HG03060 (cell line): ENCODE data around the gene CENPS.
A peak's percentile ranks its signal among the peaks of the same experiment; 100 is the strongest.
"Not testable (repeated sequence)": the region's sequence is repeated elsewhere in the genome, so short reads cannot be mapped to it uniquely, and the experiment has no call there.

Source experiments
- ATAC-seq: cut with Tn5 transposase; IDR thresholded peaks from one replicate; pipeline ENCODE4 v1.9.1; 2021; ENCODE audit warnings: low read depth, moderate number of reproducible peaks; ENCODE audit not compliant: unreplicated experiment

CENPS gene

DNA sequence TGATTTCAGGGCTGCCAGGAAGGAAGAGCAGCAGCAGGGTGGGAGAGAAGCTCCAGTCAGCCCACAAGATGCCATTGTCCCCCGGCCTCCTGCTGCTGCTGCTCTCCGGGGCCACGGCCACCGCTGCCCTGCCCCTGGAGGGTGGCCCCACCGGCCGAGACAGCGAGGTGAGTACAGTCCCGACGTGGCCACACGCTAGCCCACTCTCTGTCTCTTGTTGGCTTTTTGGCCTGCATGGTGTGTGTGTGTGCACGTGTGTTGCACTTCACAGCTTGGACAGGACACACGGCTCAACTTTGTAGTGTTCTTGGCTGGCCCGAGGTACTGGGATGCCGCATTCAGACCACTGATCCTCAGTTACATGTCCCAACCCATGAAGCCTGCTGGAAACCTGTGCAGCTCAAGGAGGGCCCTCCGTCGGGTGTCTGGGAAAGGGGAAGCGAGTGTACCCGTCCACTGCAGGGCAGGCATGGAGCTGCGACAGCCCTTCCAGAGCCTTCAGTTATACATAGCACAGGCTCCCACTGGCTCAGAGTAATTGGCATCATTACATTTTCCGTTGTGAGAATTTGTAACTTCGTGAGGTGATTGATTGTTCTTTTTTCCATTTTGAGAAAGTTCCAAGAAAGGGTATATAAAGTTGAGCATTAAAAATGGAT lies 20.1 kb downstream of the CENPS start:
- ATAC-seq, result no peak

DNA sequence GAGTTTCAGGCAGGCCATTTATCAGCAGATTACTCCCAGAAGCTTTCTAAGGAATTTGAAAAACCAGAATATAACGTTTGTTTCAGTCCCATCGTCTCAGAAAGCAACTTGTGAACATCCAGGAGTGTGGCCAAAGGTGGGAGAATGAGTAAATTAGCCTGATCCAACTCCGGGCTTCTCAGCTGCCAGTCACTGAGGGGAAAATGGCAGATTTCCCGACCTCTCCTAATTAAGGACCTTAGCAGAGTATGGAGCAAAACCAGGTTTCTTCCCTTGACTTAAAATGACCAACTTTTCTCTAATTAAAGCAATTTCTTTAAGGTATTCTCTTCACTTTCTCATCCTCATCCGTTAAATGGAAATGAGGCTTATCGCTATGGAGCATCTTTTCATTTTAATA lies 20.6 kb downstream of the CENPS start:
- ATAC-seq, result no peak

DNA sequence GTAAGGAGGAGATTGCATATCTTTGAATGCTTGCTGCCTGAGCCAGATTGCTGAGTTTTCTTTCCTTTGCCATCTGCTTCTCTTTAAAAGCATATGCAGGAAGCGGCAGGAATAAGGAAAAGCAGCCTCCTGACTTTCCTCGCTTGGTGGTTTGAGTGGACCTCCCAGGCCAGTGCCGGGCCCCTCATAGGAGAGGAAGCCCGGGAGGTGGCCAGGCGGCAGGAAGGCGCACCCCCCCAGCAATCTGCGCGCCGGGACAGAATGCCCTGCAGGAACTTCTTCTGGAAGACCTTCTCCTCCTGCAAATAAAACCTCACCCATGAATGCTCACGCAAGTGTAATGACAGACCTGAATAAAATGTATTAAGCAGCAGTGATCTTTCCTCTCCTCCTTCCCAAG lies 21.1 kb downstream of the CENPS start:
- ATAC-seq, result no peak

DNA sequence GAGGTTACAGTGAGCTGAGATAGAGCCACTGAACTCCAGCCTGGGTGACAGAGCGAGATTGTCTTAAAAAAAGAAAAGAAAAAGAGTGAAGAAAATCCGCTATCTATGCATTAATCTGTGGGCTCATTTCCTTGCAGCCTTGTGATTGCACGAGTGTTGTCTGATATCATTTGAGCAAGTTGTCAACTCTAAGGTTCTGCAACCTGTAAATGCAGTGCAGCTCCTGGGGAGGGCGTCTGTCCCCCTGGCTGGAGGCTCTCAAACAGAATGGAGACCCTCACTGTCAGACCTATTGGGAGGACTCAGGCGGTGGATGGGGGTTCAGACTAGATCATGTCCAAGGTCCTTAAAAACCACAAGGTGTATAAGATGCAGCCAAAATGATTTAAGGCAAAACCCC lies 25.8 kb downstream of the CENPS start:
- ATAC-seq, result no peak

DNA sequence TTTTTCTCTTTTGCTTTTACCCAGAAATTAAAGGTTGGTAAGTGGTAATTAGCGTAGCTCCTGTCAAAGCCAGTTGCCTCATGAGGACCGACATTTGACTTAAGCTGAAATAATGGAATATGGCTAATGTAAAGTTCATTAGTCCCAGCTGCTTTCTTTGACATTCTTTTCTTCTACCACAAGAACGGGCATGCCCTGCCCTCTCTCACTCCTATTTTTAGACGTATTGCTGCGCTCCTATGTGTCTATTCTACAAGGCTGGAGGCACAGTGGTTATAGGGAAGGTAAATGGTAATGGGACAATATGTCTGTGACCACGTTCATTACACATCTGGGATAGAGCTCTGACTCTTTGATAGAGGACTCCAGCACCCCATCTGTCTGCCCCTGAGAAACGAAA lies 26.4 kb downstream of the CENPS start:
- no peak for ATAC-seq

DNA sequence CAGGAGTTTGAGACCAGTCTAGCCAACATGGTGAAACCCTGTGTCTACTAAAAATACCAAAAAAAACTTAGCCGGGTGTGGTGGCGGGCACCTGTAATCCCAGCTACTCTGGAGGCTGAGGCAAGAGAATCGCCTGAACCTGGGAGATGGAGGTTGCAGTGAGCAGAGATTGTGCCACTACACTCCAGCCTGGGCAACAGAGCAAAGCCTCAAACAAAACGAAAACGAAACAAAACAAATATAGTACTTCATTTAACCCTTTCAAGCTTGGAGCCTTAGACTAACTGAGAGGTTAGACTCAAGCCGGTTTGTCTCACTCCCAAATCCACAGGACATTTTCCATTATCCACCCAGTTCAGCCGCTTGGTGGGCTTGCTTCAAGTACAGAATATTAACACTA lies 27.2 kb downstream of the CENPS start:
- not testable (repeated sequence) for ATAC-seq

DNA sequence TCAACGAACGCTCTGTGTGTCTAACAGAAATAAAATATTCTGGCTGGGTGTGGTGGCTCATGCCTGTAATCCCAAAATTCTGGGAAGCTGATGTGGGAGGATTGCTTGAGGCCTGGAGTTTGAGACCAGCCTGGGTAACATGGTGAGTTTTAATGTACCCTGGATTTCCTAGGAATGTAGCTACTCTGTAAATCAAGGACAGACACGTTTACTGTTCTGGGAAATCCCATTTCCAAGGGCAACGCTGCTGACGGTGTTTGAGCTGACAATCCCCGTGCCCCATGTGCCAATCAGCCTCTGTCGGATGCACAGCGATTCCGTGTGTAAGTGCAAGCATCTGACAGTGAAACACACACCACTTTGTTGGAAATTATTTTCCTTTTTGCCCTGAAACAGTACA lies 27.6 kb downstream of the CENPS start:
- no peak for ATAC-seq

DNA sequence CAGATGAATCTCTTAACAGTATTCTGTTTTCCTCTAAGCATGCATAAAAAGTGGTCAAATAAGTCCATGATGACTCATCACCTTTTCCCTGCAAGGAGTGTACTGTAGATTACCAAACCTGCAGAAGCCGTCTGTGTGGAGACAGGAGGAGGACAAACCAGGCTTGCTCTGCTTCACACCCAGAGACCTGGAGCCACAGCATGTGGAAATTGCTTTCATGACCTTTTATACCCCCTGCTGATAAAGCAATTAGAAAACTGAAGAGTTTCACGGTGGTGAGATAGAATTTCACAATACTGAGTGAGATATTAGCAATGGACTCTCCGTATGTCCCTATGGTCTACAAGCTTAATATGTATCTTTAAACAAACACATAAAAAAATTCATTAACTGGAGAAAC lies 29.0 kb downstream of the CENPS start:
- no peak for ATAC-seq

DNA sequence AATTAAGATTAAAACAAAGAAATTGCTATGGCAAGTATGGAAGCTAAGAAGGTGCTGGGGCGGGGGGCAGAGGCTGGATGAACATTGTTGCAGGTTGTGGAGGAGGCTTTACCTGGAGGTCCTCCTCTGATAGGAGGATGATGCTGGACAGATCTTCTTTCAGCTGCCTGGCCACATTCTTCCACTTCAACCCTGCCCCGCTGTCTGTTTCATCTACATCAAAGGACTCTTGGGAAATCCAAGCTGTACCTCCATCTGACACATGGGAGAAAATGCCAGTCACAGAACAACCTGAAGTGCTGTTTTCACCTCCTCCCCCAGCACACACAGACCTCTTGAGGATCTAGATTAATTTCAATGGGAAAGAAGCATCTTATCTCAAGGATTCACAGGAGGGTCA lies 36.8 kb downstream of the CENPS start:
- ATAC-seq, result no peak

DNA sequence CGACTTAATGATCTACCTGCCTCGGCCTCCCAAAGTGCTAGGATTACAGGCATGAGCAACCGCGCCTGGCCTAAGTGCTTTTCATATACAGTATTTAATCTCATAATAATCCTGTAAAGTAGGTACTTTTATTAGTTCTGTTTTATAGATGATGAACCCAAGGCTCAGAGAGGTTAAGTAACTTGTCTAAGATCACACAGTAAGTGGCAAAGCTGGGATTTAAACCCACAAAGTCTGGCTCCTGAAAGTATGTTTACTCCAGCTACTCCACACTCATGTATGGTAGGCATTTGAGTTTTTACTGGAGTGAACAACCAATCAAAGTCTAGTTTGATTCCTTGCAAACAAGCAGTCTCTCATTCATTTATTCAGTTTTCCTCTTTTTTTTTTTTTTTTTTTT lies 39.8 kb downstream of the CENPS start:
- ATAC-seq, result no peak

DNA sequence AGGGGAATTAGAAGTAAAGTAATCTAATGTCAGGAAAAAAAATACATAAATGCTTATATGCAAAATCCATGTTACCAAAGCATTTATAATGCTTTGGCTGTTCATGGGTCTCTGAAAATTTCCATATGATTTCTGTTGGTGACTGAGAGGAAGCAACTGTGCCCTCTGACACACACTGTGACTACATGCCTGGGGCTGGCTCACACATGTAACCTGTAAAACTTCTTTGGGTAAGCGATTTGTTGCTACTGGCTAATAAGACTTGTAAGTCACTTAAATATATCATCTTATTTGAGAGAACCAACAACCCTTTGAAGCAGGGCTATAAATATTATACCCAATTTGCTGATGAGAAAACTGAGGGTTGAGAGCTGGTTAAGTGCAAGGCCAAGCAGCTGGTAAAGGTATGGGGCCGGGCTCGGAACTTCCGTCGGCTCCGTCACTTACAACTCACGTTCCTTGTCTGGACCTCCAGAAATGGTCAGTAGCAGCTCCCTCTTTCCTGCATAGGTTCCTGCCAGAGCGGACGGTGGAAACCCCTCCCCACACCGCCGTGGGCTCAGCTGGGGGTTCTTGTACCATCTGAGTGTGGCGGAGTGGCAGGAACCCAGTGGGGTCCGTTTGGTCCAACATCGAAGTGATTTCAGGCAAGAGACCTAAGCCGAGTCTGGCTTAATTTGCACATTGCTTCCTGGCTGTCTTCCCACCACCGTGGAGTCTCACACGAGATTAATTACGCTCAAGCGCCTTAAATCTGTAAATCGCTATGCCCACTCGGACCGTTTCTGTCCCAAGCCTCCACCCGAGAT lies 41.4 kb downstream of the CENPS start:
- no peak for ATAC-seq

DNA sequence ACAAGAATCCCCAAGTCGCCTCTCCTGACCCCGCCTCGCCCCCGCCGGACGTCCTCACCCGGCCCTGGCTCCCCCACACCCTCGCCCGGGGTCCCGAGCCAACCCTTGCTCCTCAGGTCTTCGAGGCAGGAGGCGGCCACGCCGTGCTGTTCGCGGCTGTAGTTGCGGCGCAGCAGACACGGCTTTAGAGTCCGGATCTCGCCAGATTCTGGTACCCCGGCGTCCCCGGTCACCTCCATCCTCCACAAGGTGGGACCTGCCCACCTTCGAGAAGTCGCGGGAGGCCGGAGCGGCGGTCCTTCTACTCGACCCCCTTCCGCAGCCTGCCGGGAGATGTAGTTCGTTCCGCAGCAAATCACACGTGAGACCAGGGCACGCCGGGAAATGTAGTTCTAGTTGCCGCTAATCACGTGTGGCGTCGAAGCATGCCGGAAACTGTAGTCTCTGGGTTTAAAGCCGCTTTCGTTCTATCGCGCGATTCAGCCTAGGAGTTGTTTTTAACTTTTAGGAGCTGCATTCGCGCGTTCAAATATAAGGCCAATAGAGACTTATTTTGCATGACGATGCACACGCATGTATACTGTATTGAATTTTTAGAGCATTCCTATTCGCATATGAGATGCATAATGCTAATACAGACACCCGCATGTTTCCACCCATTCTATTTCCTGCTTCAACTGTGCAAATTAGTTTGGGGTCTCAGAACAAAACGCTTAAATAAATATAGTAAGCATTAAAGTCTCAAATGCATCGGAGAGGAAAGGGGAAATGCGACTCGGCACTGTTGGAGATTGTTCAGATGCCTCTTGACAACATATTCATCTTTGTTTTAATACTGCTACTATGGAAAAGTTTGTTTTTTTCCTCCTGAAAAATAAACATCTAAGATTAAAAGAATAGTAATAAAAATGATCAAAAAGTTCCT lies 42.2 kb downstream of the CENPS start, which contains the start of gene DFFA:
Gene DFFA, minus strand, starts transcription at position 310 of the 925 bp plus-strand sequence. Its CDS starts 71 bp downstream, at position 239.
- ATAC-seq, result peak; percentile 83

DNA sequence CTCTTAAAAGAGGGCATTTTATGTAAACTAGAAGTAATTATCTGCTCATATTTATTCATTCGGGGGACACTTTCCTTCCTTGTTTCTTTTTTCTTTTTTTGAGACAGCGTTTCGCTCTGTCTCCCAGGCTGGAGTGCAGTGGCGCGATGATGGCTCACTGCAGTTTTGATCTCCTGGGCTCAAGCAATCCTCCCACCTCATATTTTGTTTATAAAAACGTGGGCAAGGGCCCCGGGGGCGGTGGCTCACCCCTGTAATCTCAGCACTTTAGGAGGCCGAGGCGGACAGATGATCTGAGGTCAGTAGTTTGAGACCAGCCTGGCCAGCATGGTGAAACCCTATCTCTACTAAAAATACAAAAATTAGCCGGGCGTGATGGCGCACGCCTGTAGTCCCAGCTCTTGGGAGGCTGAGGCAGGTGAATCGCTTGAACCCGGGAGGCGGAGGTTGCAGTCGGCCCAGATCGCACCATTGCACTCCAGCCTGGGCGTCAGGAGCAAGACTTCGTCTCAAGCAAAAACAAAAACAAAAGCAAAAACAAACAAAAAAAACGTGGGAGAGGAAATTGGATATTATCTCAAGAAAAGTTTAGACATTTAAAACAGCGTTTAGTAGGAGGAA lies 43.0 kb downstream of the CENPS start:
- no peak for ATAC-seq

DNA sequence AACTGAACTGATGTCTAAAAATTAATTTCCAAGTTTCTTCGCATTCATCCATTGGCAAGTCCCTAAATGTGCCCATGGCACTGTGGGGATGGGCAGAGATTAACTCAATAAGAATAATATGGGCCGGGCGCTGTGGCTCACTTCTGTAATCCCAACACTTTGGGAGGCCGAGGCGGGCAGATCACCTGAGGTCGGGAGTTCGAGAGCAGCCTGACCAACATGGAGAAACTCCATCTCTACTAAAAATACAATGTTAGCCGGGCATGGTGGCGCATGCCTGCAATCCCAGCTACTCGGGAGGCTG lies 44.0 kb downstream of the CENPS start:
- not testable (repeated sequence) for ATAC-seq

DNA sequence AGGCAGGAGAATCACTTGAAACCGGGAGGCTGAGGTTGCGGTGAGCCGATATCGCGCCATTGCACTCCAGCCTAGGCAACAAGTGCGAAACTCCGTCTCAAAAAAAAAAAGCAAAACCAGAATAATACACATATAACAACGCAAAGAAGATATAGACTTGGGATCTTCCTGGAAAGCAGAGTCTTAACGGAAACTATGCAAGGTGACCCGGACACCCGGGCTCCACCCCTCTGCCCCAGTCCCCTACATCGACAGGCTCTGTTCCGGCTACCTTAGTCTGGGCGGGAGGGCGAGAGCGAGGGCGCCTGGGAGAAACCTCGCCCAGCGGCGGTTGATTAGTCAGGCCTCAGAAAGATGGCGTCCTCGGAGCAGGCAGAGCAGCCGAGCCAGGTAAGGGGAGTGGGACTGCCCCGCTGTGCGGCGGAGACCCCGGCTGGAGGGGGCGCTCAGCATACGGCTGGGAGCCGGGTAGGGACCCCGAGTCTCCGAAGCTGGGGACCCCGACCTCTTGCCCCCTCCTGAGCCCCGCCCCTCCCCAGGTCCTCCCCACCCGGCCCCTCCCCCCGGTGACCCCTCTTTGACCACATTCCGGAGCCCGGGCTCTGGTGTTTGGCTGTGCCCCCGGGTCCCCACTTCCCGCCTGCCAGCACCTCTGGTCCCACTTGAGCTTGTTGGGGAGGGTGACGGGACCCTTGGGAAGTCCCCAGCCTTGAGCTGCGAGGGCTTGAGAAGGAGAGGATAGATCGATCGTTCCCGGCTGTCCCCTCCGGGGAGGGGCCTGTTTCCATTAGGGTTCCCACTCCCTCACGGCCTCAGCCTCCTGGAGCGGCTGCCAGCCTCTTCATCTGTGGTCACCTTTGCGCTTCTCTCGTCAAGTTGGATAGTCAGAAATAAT lies 44.6 kb downstream of the CENPS start, which contains the start of gene PEX14:
Gene PEX14, plus strand, starts transcription at position 338 of the 895 bp plus-strand sequence. Its CDS starts 17 bp downstream, at position 355.
- no peak for ATAC-seq

DNA sequence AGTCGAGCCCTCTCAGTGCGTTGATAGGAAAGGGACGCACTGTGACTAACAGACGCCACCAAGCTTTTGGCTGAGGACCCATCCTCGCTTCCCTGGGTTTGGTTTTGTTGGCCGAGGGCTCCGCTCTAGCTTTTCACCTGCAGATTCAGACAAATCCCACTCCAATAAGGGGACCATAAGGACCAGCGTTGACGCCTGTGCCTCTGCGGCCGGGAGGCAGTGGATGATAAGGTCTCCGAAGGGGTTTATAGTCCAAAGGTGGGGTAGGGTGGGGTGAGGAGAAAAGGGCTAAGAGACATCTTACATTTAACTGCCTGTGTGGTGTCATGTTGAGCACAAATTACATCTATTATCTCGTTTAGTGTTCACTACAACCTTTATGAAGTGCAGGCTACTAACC lies 45.3 kb downstream of the CENPS start:
- no peak for ATAC-seq

DNA sequence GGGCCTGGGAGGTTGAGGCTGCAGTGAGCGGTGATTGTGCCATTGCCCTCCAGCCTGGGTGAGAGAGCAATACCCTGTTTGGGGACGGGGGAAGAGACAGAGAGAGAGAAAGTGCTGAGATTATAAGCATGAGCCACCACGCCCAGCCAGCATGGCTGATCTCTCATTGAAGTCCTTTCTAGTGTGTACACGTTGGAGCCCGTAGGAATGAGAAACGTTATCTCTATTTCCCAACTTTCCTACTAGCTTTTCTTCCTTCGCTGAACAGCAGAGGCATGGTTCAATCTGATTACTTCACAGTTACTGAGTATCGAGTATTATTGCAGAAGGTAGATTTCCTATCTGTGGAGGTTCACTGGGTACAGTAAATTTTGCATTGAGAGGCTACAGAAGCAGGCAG lies 49.1 kb downstream of the CENPS start:
- ATAC-seq, result no peak

DNA sequence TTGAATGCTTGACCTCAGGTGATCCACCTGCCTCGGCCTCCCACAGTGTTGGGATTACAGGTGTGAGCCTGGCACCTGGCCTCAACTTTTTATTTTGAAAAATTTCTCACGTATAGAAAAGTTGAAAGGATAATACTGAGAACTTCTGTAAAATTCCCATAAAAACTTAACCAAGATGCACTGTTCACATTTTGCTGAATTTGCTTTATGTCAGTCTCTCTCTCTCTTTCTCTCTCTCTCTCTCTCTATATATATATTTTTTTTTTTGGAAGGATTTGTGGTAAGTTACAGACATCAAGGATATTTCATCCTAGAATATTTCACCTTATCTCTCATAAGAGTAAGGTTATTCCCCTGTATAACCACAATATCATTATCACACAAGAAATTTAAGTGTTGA lies 50.4 kb downstream of the CENPS start:
- no peak for ATAC-seq

DNA sequence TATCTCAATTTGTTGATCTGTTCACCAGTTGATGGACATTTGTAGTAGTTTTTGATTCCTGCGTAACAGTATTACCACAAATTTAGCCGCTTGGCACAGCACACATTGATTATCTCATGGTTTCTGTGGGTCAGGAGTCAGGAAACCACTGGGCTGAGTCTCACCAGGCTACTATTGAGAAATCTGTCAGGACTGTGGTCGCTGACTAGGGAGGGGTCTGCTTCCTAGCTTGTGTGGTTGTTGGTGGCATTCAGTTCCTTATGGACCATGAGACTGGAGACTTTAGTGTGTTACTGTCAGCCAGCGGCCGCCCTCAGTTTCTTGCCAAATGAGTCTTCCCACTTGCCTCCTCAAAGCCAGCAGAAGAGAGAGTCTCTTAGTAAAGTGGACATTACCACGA lies 54.3 kb downstream of the CENPS start:
- ATAC-seq, result no peak
